Subcutaneous adipose tissue (tissue), 4 donors: ENCODE measurements around the gene GEMIN8. TPM values are rescaled to one million over a fixed set of nuclear protein-coding genes. Genes with fewer than 3 reads are reported as not detected.

Experiments
- total RNA-seq, 4 donors: library from RNA; depleted of rRNA; stranded (reverse); fragments of >200 nt; gene quantifications; one replicate each; pipeline ENCODE4 v1.1.0, GENCODE V29; 2016
- TF ChIP-seq, protein P1 (sequence below): fragments of 450-650 bp; IDR thresholded peaks from one replicate; pipeline ENCODE4 v1.5.1; 2016; ENCODE audit warnings: low read depth, mild to moderate bottlenecking, control low read depth, antibody characterized with exemption, moderate library complexity

Gene GEMIN8
- total RNA-seq, 4 donors from 2014 or later, result 13.2 to 28.7 (median 22.5) TPM

DNA sequence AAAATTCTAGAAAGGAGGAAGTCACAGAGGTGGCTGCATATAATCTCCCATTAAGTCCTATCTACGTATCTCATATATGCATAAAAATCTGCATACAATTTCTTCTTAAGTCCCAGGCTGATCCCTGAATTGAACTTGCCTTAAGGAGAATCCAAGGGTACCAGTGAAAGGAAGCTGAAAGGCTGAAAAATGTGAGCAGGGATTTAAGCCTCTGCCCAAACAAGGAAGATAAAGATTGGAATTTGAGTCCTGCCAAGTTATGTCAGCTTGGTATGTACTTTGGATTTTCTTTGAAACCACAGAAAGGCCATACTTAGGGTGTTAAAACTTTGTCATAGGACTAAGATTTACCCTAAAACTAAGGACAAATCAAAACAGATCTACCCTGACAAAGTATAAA is 26.5 kb upstream of the GEMIN8 start:
- TF ChIP-seq, protein P1, sequence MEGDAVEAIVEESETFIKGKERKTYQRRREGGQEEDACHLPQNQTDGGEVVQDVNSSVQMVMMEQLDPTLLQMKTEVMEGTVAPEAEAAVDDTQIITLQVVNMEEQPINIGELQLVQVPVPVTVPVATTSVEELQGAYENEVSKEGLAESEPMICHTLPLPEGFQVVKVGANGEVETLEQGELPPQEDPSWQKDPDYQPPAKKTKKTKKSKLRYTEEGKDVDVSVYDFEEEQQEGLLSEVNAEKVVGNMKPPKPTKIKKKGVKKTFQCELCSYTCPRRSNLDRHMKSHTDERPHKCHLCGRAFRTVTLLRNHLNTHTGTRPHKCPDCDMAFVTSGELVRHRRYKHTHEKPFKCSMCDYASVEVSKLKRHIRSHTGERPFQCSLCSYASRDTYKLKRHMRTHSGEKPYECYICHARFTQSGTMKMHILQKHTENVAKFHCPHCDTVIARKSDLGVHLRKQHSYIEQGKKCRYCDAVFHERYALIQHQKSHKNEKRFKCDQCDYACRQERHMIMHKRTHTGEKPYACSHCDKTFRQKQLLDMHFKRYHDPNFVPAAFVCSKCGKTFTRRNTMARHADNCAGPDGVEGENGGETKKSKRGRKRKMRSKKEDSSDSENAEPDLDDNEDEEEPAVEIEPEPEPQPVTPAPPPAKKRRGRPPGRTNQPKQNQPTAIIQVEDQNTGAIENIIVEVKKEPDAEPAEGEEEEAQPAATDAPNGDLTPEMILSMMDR, result no peak

DNA sequence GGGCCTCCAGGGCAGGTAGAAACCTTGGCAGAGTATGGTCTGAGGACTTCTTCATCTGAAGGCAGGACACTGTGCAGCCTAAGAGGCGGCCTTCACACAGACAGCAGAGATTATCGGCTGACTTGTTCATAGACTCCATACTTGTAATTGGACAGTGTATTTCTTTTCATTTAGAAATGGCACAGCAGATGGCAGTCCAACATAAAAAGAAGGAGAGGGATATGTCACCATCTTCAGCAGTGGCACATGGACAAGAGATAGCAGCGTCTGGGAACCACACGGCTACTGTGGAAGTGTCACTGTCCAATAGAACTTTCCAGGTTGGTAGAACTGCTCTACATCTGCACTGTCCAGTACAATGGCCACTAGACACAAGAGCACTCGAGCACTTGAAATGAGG is 21.7 kb upstream of the GEMIN8 start:
- TF ChIP-seq, protein P1, result no peak

DNA sequence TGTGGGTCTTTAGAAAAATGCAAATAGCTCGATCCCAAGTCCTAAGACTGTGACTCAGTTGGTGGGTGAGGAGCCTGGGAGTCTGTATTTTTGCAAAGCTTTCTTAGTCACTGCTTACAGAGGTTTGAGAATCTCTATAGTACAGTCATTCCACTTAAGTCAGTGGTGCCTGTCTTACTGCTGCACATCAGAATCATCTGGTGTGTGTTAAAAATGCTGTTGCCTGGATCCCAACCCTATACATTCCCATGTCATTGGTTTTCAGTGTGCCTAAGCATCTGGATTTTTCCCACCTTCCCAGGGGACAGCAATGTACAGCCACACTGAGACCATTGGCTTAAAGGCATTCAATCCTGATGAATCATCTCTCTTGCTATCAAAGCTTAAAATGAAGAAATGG is 21.0 kb upstream of the GEMIN8 start:
- TF ChIP-seq, protein P1, result no peak

DNA sequence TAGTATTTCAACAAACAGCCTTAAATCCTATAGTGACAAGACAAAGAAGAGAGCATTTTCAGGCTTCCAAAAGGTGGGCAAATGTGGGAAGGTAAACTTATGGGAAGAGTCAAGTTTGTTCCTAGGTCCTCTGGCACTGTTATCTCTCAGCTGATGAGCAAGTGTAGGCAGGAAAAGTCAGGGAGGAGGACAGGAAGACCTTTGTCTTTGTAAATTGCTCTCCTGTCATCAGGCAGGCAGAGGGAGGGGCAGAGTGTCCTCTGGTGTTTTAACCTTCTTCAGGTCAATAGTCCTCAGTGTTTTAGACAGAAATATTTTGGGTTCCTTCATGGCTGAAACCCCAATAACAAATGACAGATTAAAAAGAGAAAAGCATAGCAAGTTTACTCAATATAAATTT is 13.5 kb upstream of the GEMIN8 start:
- TF ChIP-seq, protein P1, result no peak

DNA sequence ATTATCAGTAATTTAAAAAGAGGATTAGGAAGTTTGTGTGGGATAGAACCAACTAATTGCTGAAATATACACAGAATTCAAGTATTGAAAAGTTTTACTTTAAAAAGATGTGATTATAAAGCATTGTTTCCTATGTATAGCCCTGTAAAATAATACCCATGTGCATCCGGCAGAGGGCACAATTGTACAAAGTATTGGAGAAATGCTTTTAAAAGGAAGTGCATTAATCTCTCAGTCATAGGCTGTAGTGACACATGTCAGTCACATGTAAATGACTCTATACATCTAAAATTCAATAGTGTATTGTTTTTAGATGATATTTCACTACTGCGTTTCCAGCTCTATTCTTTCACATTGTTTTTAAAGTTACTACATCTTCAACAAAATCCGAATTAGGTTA is 9.7 kb upstream of the GEMIN8 start:
- TF ChIP-seq, protein P1, result no peak

DNA sequence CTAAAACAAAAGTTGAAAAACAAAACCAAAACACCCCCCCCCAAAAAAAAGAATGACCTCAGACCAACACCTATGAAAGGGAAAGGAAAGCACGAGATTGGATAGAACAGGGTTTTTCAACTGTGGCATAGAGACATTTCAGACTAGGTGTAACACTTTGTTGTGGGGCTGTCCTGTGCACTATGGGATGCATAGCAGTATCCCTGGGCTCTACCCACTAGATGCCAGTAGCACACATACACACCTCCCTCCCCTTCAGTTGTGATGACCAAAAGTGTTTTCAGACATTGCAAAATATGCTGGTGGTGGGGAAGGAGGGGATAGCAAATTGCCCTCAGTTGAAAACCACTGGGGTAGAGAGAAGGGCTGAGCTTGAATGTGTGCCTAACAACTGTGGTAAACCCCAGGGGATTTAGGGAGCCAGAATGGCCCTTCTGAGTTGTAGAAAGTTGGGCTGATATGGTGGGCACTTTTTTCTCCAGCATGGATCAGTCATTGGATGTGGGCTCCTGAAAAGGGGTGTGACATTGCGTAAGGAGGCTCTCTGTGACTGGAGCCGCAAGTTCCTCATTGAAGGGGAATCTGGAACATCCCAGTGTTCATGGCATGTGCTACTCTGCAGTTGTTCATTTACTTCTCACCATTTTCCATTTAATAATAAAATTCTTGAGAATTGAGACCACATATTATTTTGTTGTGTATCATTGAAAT is 8.8 kb upstream of the GEMIN8 start:
- TF ChIP-seq, protein P1, result no peak

DNA sequence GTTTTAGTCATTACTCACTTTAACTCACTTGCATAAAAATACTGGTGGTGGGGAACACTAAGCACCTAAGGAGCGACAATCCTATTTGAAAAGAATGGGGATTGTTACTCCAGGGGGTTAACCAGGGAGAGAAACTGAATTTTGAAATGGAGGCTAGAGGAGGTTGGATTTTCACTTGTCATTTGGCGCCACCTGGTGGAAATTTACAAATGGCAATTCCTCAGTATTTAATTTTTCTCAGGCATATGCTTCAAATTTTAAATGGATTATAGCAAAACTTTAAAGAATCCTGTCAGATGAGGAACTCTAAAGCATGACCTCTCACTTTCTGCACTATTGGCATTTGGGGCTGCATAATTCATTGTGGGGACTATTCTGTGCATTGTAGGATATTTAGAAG is 2.7 kb upstream of the GEMIN8 start:
- TF ChIP-seq, protein P1, result no peak
